ENCODE data around the gene ELF3. TPM values are rescaled to one million over a fixed set of nuclear protein-coding genes. Genes with fewer than 3 reads are reported as not detected.

ELF3 gene
- total and polyA plus RNA-seq, 2 of the 8 experiments (the other 6 are each of a cell fraction or from before 2014, with no cell fraction given): 17.3 to 25.0 TPM

- Histone ChIP-seq H3K36me3 (ENCODE audit: control insufficient read depth in 2 of 4, insufficient read depth in 4 of 4, low read length in 3 of 4) (no peaks in the 10 kb centered on the region), H4K91ac (replicated peaks; ENCODE audit: insufficient read length, low read length) (no peak overlapping the region), H2BK15ac (ENCODE audit: low read length) (no peak overlapping the region)
These were observed 37.6 kb downstream of the ELF3 start for GRCh38 chr1:202047977-202048376.

More at GRCh38 chr1:202047977-202048376, 37.6 kb downstream of the ELF3 start:
- Histone ChIP-seq H2BK12ac (ENCODE audit: low read depth, low read length) (no peak overlapping the region), H3K23ac (ENCODE audit: insufficient read length) (no peak overlapping the region), H3K23me2 (ENCODE audit: low read depth, low read length) (no peaks in the 10 kb centered on the region), H3K56ac (replicated peaks; ENCODE audit: insufficient read length, low read depth, low read length) (no peak overlapping the region), H2BK5ac (ENCODE audit: low read depth, low read length) (no peak overlapping the region), H4K8ac (ENCODE audit: extremely low read depth, insufficient read depth, low read length) (no peak overlapping the region), H3K9ac (replicated peaks in 1 of 4; ENCODE audit: extremely low read depth in 1 of 4, low read depth in 3 of 4, low read length in 3 of 4) (no peak overlapping the region), H2BK20ac (ENCODE audit: low read length) (no peak overlapping the region), H3K79me1 (ENCODE audit: low read depth, low read length) (no peaks in the 10 kb centered on the region), H3K4me3 (ENCODE audit: extremely low read depth in 1 of 4, insufficient read depth in 2 of 4, low read depth in 3 of 4, low read length in 4 of 4) (no peak overlapping the region), H2AFZ (ENCODE audit: low read length) (no peak overlapping the region; the same call in 1 of the 2 replicates), H3K4me2 (ENCODE audit: insufficient read depth in 1 of 2, low read depth in 2 of 2, low read length in 2 of 2) (no peak overlapping the region), H3K14ac (ENCODE audit: insufficient read length) (no peak overlapping the region), H3K27ac (ENCODE audit: low read depth, low read length) (no peak overlapping the region), H4K20me1 (replicated peaks in 1 of 2; ENCODE audit: control insufficient read depth in 1 of 2, insufficient read depth in 2 of 2, low read length in 2 of 2) (no peaks in the 10 kb centered on the region), H3K18ac (ENCODE audit: extremely low read depth, low read length) (no peak overlapping the region), H3K4me1 (replicated peaks in 1 of 4; ENCODE audit: control insufficient read depth in 3 of 4, insufficient read depth in 4 of 4, low read length in 3 of 4) (no peaks in the 10 kb centered on the region), H2BK120ac (replicated peaks; ENCODE audit: low read depth, low read length) (no peak overlapping the region), H2AK5ac (ENCODE audit: low read depth, low read length) (no peak overlapping the region), H3K79me2 (ENCODE audit: control insufficient read depth in 1 of 2, insufficient read depth in 2 of 2, low read length in 2 of 2) (no peaks in the 10 kb centered on the region), H4K5ac (ENCODE audit: insufficient read length, low read depth, low read length) (no peak overlapping the region), H3K9me3 (ENCODE audit: insufficient read depth in 2 of 2, low read depth in 1 of 2, low read length in 1 of 2) (no peaks in the 10 kb centered on the region), H3K27me3 (replicated peaks in 1 of 4; ENCODE audit: control insufficient read depth in 3 of 4, extremely low read depth in 1 of 4, insufficient read depth in 3 of 4, low read length in 3 of 4) (no peaks in the 10 kb centered on the region), H3K4ac (replicated peaks; ENCODE audit: insufficient read length, low read depth, low read length) (no peak overlapping the region)
- no peak for TF ChIP-seq NRF1 (IDR thresholded peaks at IDR 0.05; ENCODE audit: low read depth, low read length)
- no peak for TF ChIP-seq CTCF (IDR thresholded peaks at IDR 0.05; ENCODE audit: control extremely low read depth in 1 of 3, insufficient read depth in 1 of 3, low read depth in 1 of 3, low read length in 3 of 3)
- TF ChIP-seq SIX5 (IDR thresholded peaks at IDR 0.05; ENCODE audit: low read depth, low read length): no peak
- TF ChIP-seq ATF3 (IDR thresholded peaks at IDR 0.05; ENCODE audit: insufficient read depth, low read depth, low read length): no peak
- no peak for TF ChIP-seq TBP (IDR thresholded peaks at IDR 0.05; ENCODE audit: low read depth, low read length)
- TF ChIP-seq GTF2F1 (IDR thresholded peaks at IDR 0.05; ENCODE audit: borderline replicate concordance, low read depth, low read length): no peak
- no peak for TF ChIP-seq SIN3A (conservative IDR thresholded peaks at IDR 0.05 in 1 of 2, IDR thresholded peaks at IDR 0.05 in 1 of 2; ENCODE audit: low read depth in 1 of 2, low read length in 2 of 2)
- TF ChIP-seq CHD2 (IDR thresholded peaks at IDR 0.05; ENCODE audit: low read length): no peak
- no peak for TF ChIP-seq BCL11A (IDR thresholded peaks at IDR 0.05; ENCODE audit: low read depth in 2 of 2, low read length in 2 of 2)
- no peak for TF ChIP-seq MAFK (IDR thresholded peaks at IDR 0.05; ENCODE audit: low read depth, low read length)
- TF ChIP-seq EGR1 (IDR thresholded peaks at IDR 0.05; ENCODE audit: borderline replicate concordance, low read depth, low read length): no peak
- ChIA-PET CTCF (ENCODE audit: partially characterized antibody) (interaction anchor here (1.0 to 1.3 kb wide), 2 partner anchors 48 to 65 kb away, joined by 3 read pairs; no protein-coding TSS in a partner anchor), POLR2A (ENCODE audit: partially characterized antibody) (interaction anchor here (1.7 kb wide), 1 partner anchor 38 kb away, joined by 5 read pairs; the partner anchor contains the start of gene ELF3)
- DNase-seq (ENCODE audit: low read depth in 1 of 2, low spot score in 2 of 2) (no peak), FAIRE-seq (no peak)
- WGBS, 2 experiments (ENCODE audit: extremely low coverage in 1 of 2, insufficient coverage in 1 of 2, insufficient read length in 1 of 2, insufficient replicate concordance in 2 of 2, low coverage in 1 of 2, low lambda C conversion rate in 2 of 2, missing lambda C conversion rate in 1 of 2): 88% methylated on average over 4 of the region's 4 CpGs; no CpG with 5 or more reads in 1 of the 2 experiments
